Natural killer cell (primary cell): ENCODE measurements around the gene SERPINF2. TPM values are rescaled to one million over a fixed set of nuclear protein-coding genes. Genes with fewer than 3 reads are reported as not detected.

Source experiments
- ATAC-seq, 3 donors: fragments of 150-1000 bp in 2 of 3; fragments of 200-7000 bp in 1 of 3; cut with Tn5 transposase; 1 replicate in 1 of 3; 2 replicates in 2 of 3; pipeline ENCODE4 v1.10.0; 2021; ENCODE audit warnings: mild to moderate bottlenecking in 2 of 3, moderate library complexity in 2 of 3
- DNase-seq, 2 donors: peaks; one replicate each; pipeline versions ENCODE4 v3.0.0 to v3.0.0-alpha.2; 2013 to 2021; ENCODE audit warnings: mixed read lengths in 1 of 2
- H3K27ac ChIP-seq: one replicate; pipeline ENCODE4 v1.5.1; 2013; ENCODE audit warnings: mild to moderate bottlenecking, low read length
- H3K27me3 ChIP-seq: one replicate; pipeline ENCODE4 v1.6.1; 2013; ENCODE audit warnings: low read length; ENCODE audit not compliant: control insufficient read depth, insufficient read depth
- H3K36me3 ChIP-seq: one replicate; pipeline ENCODE4 v1.6.1; 2013; ENCODE audit warnings: low read length; ENCODE audit not compliant: control insufficient read depth, insufficient read depth
- H3K4me1 ChIP-seq: one replicate; pipeline ENCODE4 v1.6.1; 2013; ENCODE audit warnings: low read length; ENCODE audit not compliant: control insufficient read depth, insufficient read depth
- H3K4me3 ChIP-seq: one replicate; pipeline ENCODE4 v1.5.1; 2013; ENCODE audit warnings: low read length
- H3K9me3 ChIP-seq: one replicate; pipeline ENCODE4 v1.6.1; 2013; ENCODE audit warnings: low read length; ENCODE audit not compliant: control insufficient read depth, insufficient read depth
- H3K27ac Mint-ChIP-seq, 2 donors: one replicate each; pipeline ENCODE4 v1.8.0; 2022; ENCODE audit warnings: mild to moderate bottlenecking in 2 of 2, mixed read lengths in 2 of 2, moderate library complexity in 1 of 2
- H3K27me3 Mint-ChIP-seq, 2 donors: one replicate each; pipeline ENCODE4 v1.8.0; 2022; ENCODE audit warnings: low read depth in 2 of 2, mixed read lengths in 2 of 2
- H3K36me3 Mint-ChIP-seq: one replicate; pipeline ENCODE4 v1.8.0; 2022; ENCODE audit warnings: mixed read lengths
- H3K4me1 Mint-ChIP-seq, 2 donors: one replicate each; pipeline ENCODE4 v1.8.0; 2022; ENCODE audit warnings: mixed read lengths in 2 of 2
- H3K4me3 Mint-ChIP-seq: one replicate; pipeline ENCODE4 v1.8.0; 2022; ENCODE audit warnings: mild to moderate bottlenecking, moderate library complexity, mixed read lengths
- H3K9me3 Mint-ChIP-seq, 2 donors: one replicate each; pipeline ENCODE4 v1.8.0; 2022; ENCODE audit warnings: mixed read lengths in 2 of 2
- CTCF ChIP-seq: fragments of 200-600 bp; IDR thresholded peaks from one replicate; pipeline ENCODE4 v1.8.0; 2022; ENCODE audit warnings: antibody characterized with exemption
- WGBS: methylation state at CpG from one replicate; pipeline ENCODE4 v1.1.7; 2013; ENCODE audit warnings: missing lambda C conversion rate; ENCODE audit not compliant: insufficient coverage; 5-methylcytosine and 5-hydroxymethylcytosine counted together
- intact Hi-C: fragments of 100-400 bp; cut with micrococcal nuclease; formaldehyde crosslinking; loops from one replicate; pipeline ENCODE4 v1.14.2; 2022
- total RNA-seq, 4 donors: library from RNA; stranded (reverse); fragments of 120-200 nt in 1 of 4; gene quantifications; one replicate each; pipeline versions ENCODE4 v1.2.3 to v1.2.4, GENCODE V29; 2013 to 2022

The SERPINF2 gene
- total RNA-seq, 3 donors from 2014 or later (not counting 1 experiment from before 2014, with no cell fraction given), result 0.47 to 0.84 (median 0.48) TPM

- no peaks in the 10 kb centered on the region for H3K4me1 Mint-ChIP-seq
- H3K27ac ChIP-seq, result no peak overlapping the region
- H3K4me3 Mint-ChIP-seq, result no peak overlapping the region
- H3K27me3 Mint-ChIP-seq, result no peaks in the 10 kb centered on the region
- H3K4me1 ChIP-seq, result peaks cover under 1% of the 10 kb centered on the region
- intact Hi-C loops, result no loop called here
- peak overlapping the region in 1 of 2 donors; percentile 26 for H3K27ac Mint-ChIP-seq
- ATAC-seq (no peak), DNase-seq (no peak)
- no peak overlapping the region for H3K4me3 ChIP-seq
- H3K9me3 Mint-ChIP-seq, result no peaks in the 10 kb centered on the region
- no peak for TF ChIP-seq CTCF
- WGBS, result 98% methylated on average over 7 of the region's 7 CpGs
- peaks cover 17% of the 10 kb centered on the region for H3K36me3 ChIP-seq
- H3K36me3 Mint-ChIP-seq, result no peaks in the 10 kb centered on the region
- no peaks in the 10 kb centered on the region for H3K9me3 ChIP-seq
- no peaks in the 10 kb centered on the region for H3K27me3 ChIP-seq
Measured at GRCh38 chr17:1776857-1777256, 34.2 kb downstream of the SERPINF2 start.

GRCh38 chr17:1779571-1780131 is 37.0 kb downstream of the SERPINF2 start:
- ATAC-seq, result no peak
- Histone ChIP-seq H3K36me3 (peaks cover 32% of the 10 kb centered on the region), H3K27ac (no peak overlapping the region), H3K4me3 (no peak overlapping the region), H3K27me3 (no peaks in the 10 kb centered on the region), H3K9me3 (no peaks in the 10 kb centered on the region), H3K4me1 (peaks cover 22% of the 10 kb centered on the region)
- Mint-ChIP-seq H3K9me3 (no peaks in the 10 kb centered on the region), H3K27ac (no peak overlapping the region), H3K27me3 (no peaks in the 10 kb centered on the region), H3K36me3 (peaks cover 7% of the 10 kb centered on the region), H3K4me1 (peaks cover 0 to 4% of the 10 kb centered on the region in 2 donors), H3K4me3 (no peak overlapping the region)
- 54% methylated on average over 7 of the region's 8 CpGs for WGBS
- intact Hi-C loops, result loop anchor here (5.0 kb wide), 1 partner anchor 57 kb away; the partner anchor contains the start of gene WDR81
- no peak for DNase-seq
- TF ChIP-seq CTCF, result no peak

GRCh38 chr17:1782171-1782567 is 39.5 kb downstream of the SERPINF2 start:
- no peak for DNase-seq
- Histone ChIP-seq H3K27ac (peak overlapping the region; percentile 82), H3K4me1 (peaks cover 22% of the 10 kb centered on the region), H3K4me3 (no peak overlapping the region), H3K27me3 (no peaks in the 10 kb centered on the region), H3K36me3 (peaks cover 39% of the 10 kb centered on the region), H3K9me3 (no peaks in the 10 kb centered on the region)
- intact Hi-C loops, result loop anchor here (5.0 kb wide), 1 partner anchor 60 kb away; the partner anchor contains the start of gene WDR81
- ATAC-seq, result no peak
- Mint-ChIP-seq H3K27me3 (no peaks in the 10 kb centered on the region), H3K27ac (peak overlapping the region in 1 of 2 donors; percentile 20), H3K4me1 (peaks cover 0 to 4% of the 10 kb centered on the region in 2 donors), H3K36me3 (peaks cover 7% of the 10 kb centered on the region), H3K9me3 (no peaks in the 10 kb centered on the region), H3K4me3 (no peak overlapping the region)
- WGBS, result 71% methylated on average over 6 of the region's 6 CpGs
- no peak for TF ChIP-seq CTCF

- WGBS, result 60% methylated on average over 19 of the region's 19 CpGs
- Mint-ChIP-seq H3K27ac (peak overlapping the region in 1 of 2 donors; percentile 7), H3K9me3 (no peaks in the 10 kb centered on the region), H3K4me1 (peaks cover 0 to 4% of the 10 kb centered on the region in 2 donors), H3K36me3 (peaks cover 7% of the 10 kb centered on the region), H3K27me3 (no peaks in the 10 kb centered on the region), H3K4me3 (no peak overlapping the region)
- TF ChIP-seq CTCF, result no peak
- Histone ChIP-seq H3K27me3 (no peaks in the 10 kb centered on the region), H3K4me3 (no peak overlapping the region), H3K36me3 (peaks cover 38% of the 10 kb centered on the region), H3K4me1 (peaks cover 22% of the 10 kb centered on the region), H3K27ac (peak overlapping the region; percentile 82), H3K9me3 (no peaks in the 10 kb centered on the region)
- no peak for DNase-seq
- ATAC-seq, result peak in 2 of 3 donors; percentile 38 to 46
- intact Hi-C loops, result loop anchor here (5.0 kb wide), 1 partner anchor 61 kb away; the partner anchor contains the start of gene WDR81
Measured at GRCh38 chr17:1783271-1783670, 40.6 kb downstream of the SERPINF2 start.
